HAP-1 (cell line): ENCODE measurements around the gene CROCC.

Experiments used
- DNase-seq, 2 experiments: peaks; one replicate each; pipeline ENCODE4 v3.0.0-alpha.2; 2016 to 2020; ENCODE audit warnings: low spot score in 2 of 2
- H3K27me3 ChIP-seq: fragments of 250-450 bp; sonication (Bioruptor Pico); 2 replicates; pipeline ENCODE4 v1.5.1; 2020; ENCODE audit warnings: low read depth, mild to moderate bottlenecking, moderate library complexity
- H3K36me3 ChIP-seq: fragments of 250-450 bp; sonication (Bioruptor Pico); replicated peaks from 2 replicates; pipeline ENCODE4 v1.5.1; 2020; ENCODE audit warnings: mild to moderate bottlenecking
- H3K4me1 ChIP-seq: fragments of 250-450 bp; sonication (Bioruptor Pico); 2 replicates; pipeline ENCODE4 v1.5.1; 2020; ENCODE audit warnings: mild to moderate bottlenecking
- H3K4me3 ChIP-seq: fragments of 250-450 bp; sonication (Bioruptor Pico); 2 replicates; pipeline ENCODE4 v1.5.1; 2020; ENCODE audit warnings: mild to moderate bottlenecking, moderate library complexity
- H3K9me3 ChIP-seq: fragments of 250-450 bp; sonication (Bioruptor Pico); 2 replicates; pipeline ENCODE4 v1.5.1; 2020; ENCODE audit warnings: mild to moderate bottlenecking, moderate library complexity
- in situ Hi-C: fragments of 300-500 bp; cut with MboI; formaldehyde crosslinking; loops from 3 replicates; pipeline ENCODE4 v1.14.3; 2020; ENCODE audit warnings: low sequenced_read_pairs, inconsistent platforms, mixed read lengths

CROCC gene

GRCh38 chr1:16968372-16968771 lies 46.6 kb downstream of the CROCC start:
- Histone ChIP-seq H3K4me3 (no peak overlapping the region), H3K9me3 (no peaks in the 10 kb centered on the region), H3K27me3 (no peaks in the 10 kb centered on the region), H3K4me1 (no peaks in the 10 kb centered on the region), H3K36me3 (0 out of 2 replicates have a peak, but pooled peaks cover 2% of the 10 kb centered on the region)
- in situ Hi-C loops, result no loop called here
- DNase-seq, result no peak

GRCh38 chr1:16969057-16969611 lies 47.4 kb downstream of the CROCC start:
- no peaks in the 10 kb centered on the region for H3K27me3 ChIP-seq
- DNase-seq, result no peak
- no peak overlapping the region for H3K4me3 ChIP-seq
- no peaks in the 10 kb centered on the region for H3K9me3 ChIP-seq
- H3K36me3 ChIP-seq, result 0 out of 2 replicates have a peak, but pooled peaks cover 2% of the 10 kb centered on the region
- H3K4me1 ChIP-seq, result no peaks in the 10 kb centered on the region
- in situ Hi-C loops, result no loop called here

- Histone ChIP-seq H3K27me3 (no peaks in the 10 kb centered on the region), H3K4me3 (no peak overlapping the region), H3K36me3 (0 out of 2 replicates have a peak, but pooled peaks cover 2% of the 10 kb centered on the region), H3K9me3 (no peaks in the 10 kb centered on the region), H3K4me1 (no peaks in the 10 kb centered on the region)
- DNase-seq, result no peak
- in situ Hi-C loops, result no loop called here
Measured at GRCh38 chr1:16969651-16970050, 47.9 kb downstream of the CROCC start.

- H3K4me3 ChIP-seq, result no peak overlapping the region
- no peak for DNase-seq
- H3K4me1 ChIP-seq, result no peaks in the 10 kb centered on the region
- 0 out of 2 replicates have a peak, but pooled peaks cover 2% of the 10 kb centered on the region for H3K36me3 ChIP-seq
- in situ Hi-C loops, result no loop called here
- H3K9me3 ChIP-seq, result no peaks in the 10 kb centered on the region
- H3K27me3 ChIP-seq, result no peaks in the 10 kb centered on the region
Measured at GRCh38 chr1:16970132-16970910, 48.6 kb downstream of the CROCC start.

GRCh38 chr1:16971341-16972188 lies 49.8 kb downstream of the CROCC start:
- 0 out of 2 replicates have a peak, but pooled peaks cover 2% of the 10 kb centered on the region for H3K36me3 ChIP-seq
- in situ Hi-C loops, result no loop called here
- DNase-seq, result no peak
- H3K9me3 ChIP-seq, result no peaks in the 10 kb centered on the region
- no peaks in the 10 kb centered on the region for H3K27me3 ChIP-seq
- H3K4me3 ChIP-seq, result no peak overlapping the region
- H3K4me1 ChIP-seq, result no peaks in the 10 kb centered on the region

- in situ Hi-C loops, result no loop called here
- Histone ChIP-seq H3K4me3 (no peak overlapping the region), H3K36me3 (0 out of 2 replicates have a peak, but pooled peaks cover 2% of the 10 kb centered on the region)
Measured at GRCh38 chr1:16972189-16972895, 50.6 kb downstream of the CROCC start.

GRCh38 chr1:16973215-16973614 lies 51.5 kb downstream of the CROCC start:
- in situ Hi-C loops, result no loop called here
- Histone ChIP-seq H3K4me3 (no peak overlapping the region), H3K36me3 (0 out of 2 replicates have a peak, but pooled peaks cover 2% of the 10 kb centered on the region), H3K9me3 (no peaks in the 10 kb centered on the region), H3K27me3 (no peaks in the 10 kb centered on the region), H3K4me1 (no peaks in the 10 kb centered on the region)
- DNase-seq, result no peak

More at GRCh38 chr1:16972189-16972895, 50.6 kb downstream of the CROCC start:
- no peaks in the 10 kb centered on the region for H3K4me1 ChIP-seq
- H3K27me3 ChIP-seq, result no peaks in the 10 kb centered on the region
- H3K9me3 ChIP-seq, result no peaks in the 10 kb centered on the region
- no peak for DNase-seq

- no peak overlapping the region for H3K4me3 ChIP-seq
- no peaks in the 10 kb centered on the region for H3K9me3 ChIP-seq
- no peaks in the 10 kb centered on the region for H3K36me3 ChIP-seq
- no peaks in the 10 kb centered on the region for H3K27me3 ChIP-seq
- in situ Hi-C loops, result no loop called here
- H3K4me1 ChIP-seq, result no peaks in the 10 kb centered on the region
- no peak for DNase-seq
Measured at GRCh38 chr1:16975211-16975610, 53.5 kb downstream of the CROCC start.

GRCh38 chr1:16975838-16976237 lies 54.1 kb downstream of the CROCC start:
- DNase-seq, result no peak
- in situ Hi-C loops, result no loop called here
- Histone ChIP-seq H3K27me3 (no peaks in the 10 kb centered on the region), H3K36me3 (no peaks in the 10 kb centered on the region), H3K9me3 (no peaks in the 10 kb centered on the region), H3K4me1 (no peaks in the 10 kb centered on the region), H3K4me3 (no peak overlapping the region)

- H3K9me3 ChIP-seq, result no peaks in the 10 kb centered on the region
- H3K36me3 ChIP-seq, result no peaks in the 10 kb centered on the region
- no peaks in the 10 kb centered on the region for H3K27me3 ChIP-seq
- in situ Hi-C loops, result no loop called here
- no peak for DNase-seq
- H3K4me3 ChIP-seq, result no peak overlapping the region
- no peaks in the 10 kb centered on the region for H3K4me1 ChIP-seq
Measured at GRCh38 chr1:16976966-16977365, 55.2 kb downstream of the CROCC start.

- H3K4me3 ChIP-seq, result no peak overlapping the region
- H3K9me3 ChIP-seq, result no peaks in the 10 kb centered on the region
- H3K36me3 ChIP-seq, result no peaks in the 10 kb centered on the region
- in situ Hi-C loops, result no loop called here
- no peaks in the 10 kb centered on the region for H3K27me3 ChIP-seq
- H3K4me1 ChIP-seq, result no peaks in the 10 kb centered on the region
- DNase-seq, result no peak
Measured at GRCh38 chr1:16977377-16977776, 55.6 kb downstream of the CROCC start.

GRCh38 chr1:16978139-16978538 lies 56.4 kb downstream of the CROCC start:
- DNase-seq, result no peak
- H3K36me3 ChIP-seq, result no peaks in the 10 kb centered on the region
- in situ Hi-C loops, result no loop called here
- H3K9me3 ChIP-seq, result no peaks in the 10 kb centered on the region
- no peaks in the 10 kb centered on the region for H3K27me3 ChIP-seq
- H3K4me3 ChIP-seq, result no peak overlapping the region
- H3K4me1 ChIP-seq, result no peaks in the 10 kb centered on the region
